Measurements from ENCODE around the gene SLC39A8. TPM values are rescaled to one million over a fixed set of nuclear protein-coding genes. Genes with fewer than 3 reads are reported as not detected.

The SLC39A8 gene
- polyA plus RNA-seq, 1 of the 3 experiments (the other 2 are of a cell fraction) = 1.5 TPM

DNA sequence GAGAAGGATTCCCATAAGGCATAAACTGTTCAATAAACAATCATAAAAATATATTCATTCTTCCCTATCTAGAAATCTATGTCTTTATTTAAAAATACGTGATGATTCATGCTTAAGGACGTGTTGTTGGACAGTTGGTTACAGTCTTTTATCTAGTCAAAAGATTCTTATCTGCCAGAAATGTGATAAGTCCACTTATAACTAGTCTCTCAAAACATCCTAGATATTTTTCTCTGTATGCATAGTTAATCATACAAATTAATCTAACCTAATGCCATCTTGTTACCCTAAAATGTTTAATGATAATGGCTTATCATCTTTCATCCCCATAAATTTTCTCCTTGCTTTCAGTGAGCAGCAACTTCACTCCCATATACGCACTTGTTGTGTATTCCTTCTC is 89.0 kb downstream of the SLC39A8 start:
- TF ChIP-seq, protein P1, sequence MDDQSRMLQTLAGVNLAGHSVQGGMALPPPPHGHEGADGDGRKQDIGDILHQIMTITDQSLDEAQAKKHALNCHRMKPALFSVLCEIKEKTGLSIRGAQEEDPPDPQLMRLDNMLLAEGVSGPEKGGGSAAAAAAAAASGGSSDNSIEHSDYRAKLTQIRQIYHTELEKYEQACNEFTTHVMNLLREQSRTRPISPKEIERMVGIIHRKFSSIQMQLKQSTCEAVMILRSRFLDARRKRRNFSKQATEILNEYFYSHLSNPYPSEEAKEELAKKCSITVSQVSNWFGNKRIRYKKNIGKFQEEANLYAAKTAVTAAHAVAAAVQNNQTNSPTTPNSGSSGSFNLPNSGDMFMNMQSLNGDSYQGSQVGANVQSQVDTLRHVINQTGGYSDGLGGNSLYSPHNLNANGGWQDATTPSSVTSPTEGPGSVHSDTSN (IDR thresholded peaks at IDR 0.05) = 0 out of 2 replicates have a peak, but pooled peaks have one; percentile 4
- TF ChIP-seq, protein P2, sequence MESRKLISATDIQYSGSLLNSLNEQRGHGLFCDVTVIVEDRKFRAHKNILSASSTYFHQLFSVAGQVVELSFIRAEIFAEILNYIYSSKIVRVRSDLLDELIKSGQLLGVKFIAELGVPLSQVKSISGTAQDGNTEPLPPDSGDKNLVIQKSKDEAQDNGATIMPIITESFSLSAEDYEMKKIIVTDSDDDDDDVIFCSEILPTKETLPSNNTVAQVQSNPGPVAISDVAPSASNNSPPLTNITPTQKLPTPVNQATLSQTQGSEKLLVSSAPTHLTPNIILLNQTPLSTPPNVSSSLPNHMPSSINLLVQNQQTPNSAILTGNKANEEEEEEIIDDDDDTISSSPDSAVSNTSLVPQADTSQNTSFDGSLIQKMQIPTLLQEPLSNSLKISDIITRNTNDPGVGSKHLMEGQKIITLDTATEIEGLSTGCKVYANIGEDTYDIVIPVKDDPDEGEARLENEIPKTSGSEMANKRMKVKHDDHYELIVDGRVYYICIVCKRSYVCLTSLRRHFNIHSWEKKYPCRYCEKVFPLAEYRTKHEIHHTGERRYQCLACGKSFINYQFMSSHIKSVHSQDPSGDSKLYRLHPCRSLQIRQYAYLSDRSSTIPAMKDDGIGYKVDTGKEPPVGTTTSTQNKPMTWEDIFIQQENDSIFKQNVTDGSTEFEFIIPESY (IDR thresholded peaks at IDR 0.05; ENCODE audit: borderline replicate concordance, low read depth) = no peak
- TF ChIP-seq FOXM1 (IDR thresholded peaks at IDR 0.05; ENCODE audit: low read depth) = no peak
- ChIA-PET CTCF (interaction anchor here (0.9 kb wide), 1 partner anchor 105 kb away, joined by 3 read pairs; no protein-coding TSS in a partner anchor), POLR2A (no interaction called here)
- 68% methylated on average over 3 of the region's 3 CpGs for WGBS (ENCODE audit: low lambda C conversion rate)
- no peak for DNase-seq
- Histone ChIP-seq H3K9ac (no peak overlapping the region), H3K27ac (ENCODE audit: low read depth in 2 of 2, low read length in 1 of 2) (no peak overlapping the region), H3K4me1 (ENCODE audit: control insufficient read depth in 1 of 2, insufficient read depth in 2 of 2, low read depth in 1 of 2, low read length in 1 of 2) (no peaks in the 10 kb centered on the region; a peak in 1 of 4 replicates), H3K4me2 (no peak overlapping the region), H2AFZ (ENCODE audit: low read depth) (no peak overlapping the region), H3K9me2 (no peaks in the 10 kb centered on the region), H3K79me2 (ENCODE audit: insufficient read depth) (no peaks in the 10 kb centered on the region), H3K27me3 (ENCODE audit: insufficient read depth) (no peaks in the 10 kb centered on the region), H3F3A (replicated peaks; ENCODE audit: insufficient read depth) (no peaks in the 10 kb centered on the region), H3K36me3 (replicated peaks in 1 of 2; ENCODE audit: control insufficient read depth in 1 of 2, insufficient read depth in 2 of 2, low read length in 1 of 2) (no peaks in the 10 kb centered on the region), H3K4me3 (ENCODE audit: low read depth in 2 of 2, low read length in 1 of 2) (no peak overlapping the region), H3K9me3 (no peaks in the 10 kb centered on the region), H4K20me1 (ENCODE audit: insufficient read depth) (no peaks in the 10 kb centered on the region)

DNA sequence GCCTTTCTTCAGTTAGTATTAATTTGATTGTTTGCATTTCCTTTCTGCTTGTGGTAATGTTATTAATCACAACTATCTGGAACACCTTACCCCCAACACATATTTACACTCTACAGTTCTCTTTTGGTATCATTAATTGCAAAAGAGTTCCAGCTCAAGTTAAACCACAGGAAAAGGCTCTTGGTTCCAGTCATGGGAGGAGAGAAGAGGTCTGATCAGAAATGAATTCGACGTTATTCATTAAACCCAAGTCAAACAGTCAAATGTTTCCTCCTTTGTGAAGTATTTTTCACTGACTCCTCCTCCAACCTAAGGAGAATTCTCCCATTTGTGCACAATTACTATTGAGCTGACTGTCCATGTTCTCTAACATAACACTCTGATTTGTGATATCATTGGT is 91.4 kb downstream of the SLC39A8 start:
- H3K27ac ChIP-seq (ENCODE audit: low read depth in 2 of 2, low read length in 1 of 2) = no peak overlapping the region
- 94% methylated on average over 2 of the region's 2 CpGs for WGBS (ENCODE audit: low lambda C conversion rate)
- no peak overlapping the region for H2AFZ ChIP-seq (ENCODE audit: low read depth)
- H3K79me2 ChIP-seq (ENCODE audit: insufficient read depth) = no peaks in the 10 kb centered on the region
- no peaks in the 10 kb centered on the region; a peak in 1 of 4 replicates for H3K4me1 ChIP-seq (ENCODE audit: control insufficient read depth in 1 of 2, insufficient read depth in 2 of 2, low read depth in 1 of 2, low read length in 1 of 2)
- H3K4me3 ChIP-seq (ENCODE audit: low read depth in 2 of 2, low read length in 1 of 2) = no peak overlapping the region
- ChIA-PET POLR2A (no interaction called here), CTCF (interaction anchor here (2.0 kb wide), 1 partner anchor 9 kb away, joined by 6 read pairs; no protein-coding TSS in a partner anchor)
- no peaks in the 10 kb centered on the region for H4K20me1 ChIP-seq (ENCODE audit: insufficient read depth)
- no peaks in the 10 kb centered on the region for H3K9me2 ChIP-seq
- H3K9me3 ChIP-seq = no peaks in the 10 kb centered on the region
- no peak for DNase-seq
- no peaks in the 10 kb centered on the region for H3K36me3 ChIP-seq (replicated peaks in 1 of 2; ENCODE audit: control insufficient read depth in 1 of 2, insufficient read depth in 2 of 2, low read length in 1 of 2)
- no peaks in the 10 kb centered on the region for H3K27me3 ChIP-seq (ENCODE audit: insufficient read depth)
- H3K9ac ChIP-seq = no peak overlapping the region
- H3F3A ChIP-seq (replicated peaks; ENCODE audit: insufficient read depth) = no peaks in the 10 kb centered on the region
- H3K4me2 ChIP-seq = no peak overlapping the region
- TF ChIP-seq RAD21 (IDR thresholded peaks at IDR 0.05; ENCODE audit: low read length) (no peak), POLR2AphosphoS5 (IDR thresholded peaks at IDR 0.05; ENCODE audit: low read depth, low read length) (no peak), CHD2 (IDR thresholded peaks at IDR 0.05; ENCODE audit: low read length, partially characterized antibody) (no peak), RXRA (IDR thresholded peaks at IDR 0.05; ENCODE audit: borderline replicate concordance, low read depth) (no peak), GABPA (IDR thresholded peaks at IDR 0.05; ENCODE audit: low read depth) (no peak), FOXJ3 (CRISPR knock-in tag; IDR thresholded peaks at IDR 0.05) (no peak), YY1 (IDR thresholded peaks at IDR 0.05; ENCODE audit: low read depth) (no peak), SIN3A (IDR thresholded peaks at IDR 0.05; ENCODE audit: borderline replicate concordance, low read depth, low read length) (no peak), JUND (IDR thresholded peaks at IDR 0.05) (no peak), TEAD4 (IDR thresholded peaks at IDR 0.05; ENCODE audit: borderline replicate concordance, insufficient read depth) (no peak)
- TF ChIP-seq, protein P3, sequence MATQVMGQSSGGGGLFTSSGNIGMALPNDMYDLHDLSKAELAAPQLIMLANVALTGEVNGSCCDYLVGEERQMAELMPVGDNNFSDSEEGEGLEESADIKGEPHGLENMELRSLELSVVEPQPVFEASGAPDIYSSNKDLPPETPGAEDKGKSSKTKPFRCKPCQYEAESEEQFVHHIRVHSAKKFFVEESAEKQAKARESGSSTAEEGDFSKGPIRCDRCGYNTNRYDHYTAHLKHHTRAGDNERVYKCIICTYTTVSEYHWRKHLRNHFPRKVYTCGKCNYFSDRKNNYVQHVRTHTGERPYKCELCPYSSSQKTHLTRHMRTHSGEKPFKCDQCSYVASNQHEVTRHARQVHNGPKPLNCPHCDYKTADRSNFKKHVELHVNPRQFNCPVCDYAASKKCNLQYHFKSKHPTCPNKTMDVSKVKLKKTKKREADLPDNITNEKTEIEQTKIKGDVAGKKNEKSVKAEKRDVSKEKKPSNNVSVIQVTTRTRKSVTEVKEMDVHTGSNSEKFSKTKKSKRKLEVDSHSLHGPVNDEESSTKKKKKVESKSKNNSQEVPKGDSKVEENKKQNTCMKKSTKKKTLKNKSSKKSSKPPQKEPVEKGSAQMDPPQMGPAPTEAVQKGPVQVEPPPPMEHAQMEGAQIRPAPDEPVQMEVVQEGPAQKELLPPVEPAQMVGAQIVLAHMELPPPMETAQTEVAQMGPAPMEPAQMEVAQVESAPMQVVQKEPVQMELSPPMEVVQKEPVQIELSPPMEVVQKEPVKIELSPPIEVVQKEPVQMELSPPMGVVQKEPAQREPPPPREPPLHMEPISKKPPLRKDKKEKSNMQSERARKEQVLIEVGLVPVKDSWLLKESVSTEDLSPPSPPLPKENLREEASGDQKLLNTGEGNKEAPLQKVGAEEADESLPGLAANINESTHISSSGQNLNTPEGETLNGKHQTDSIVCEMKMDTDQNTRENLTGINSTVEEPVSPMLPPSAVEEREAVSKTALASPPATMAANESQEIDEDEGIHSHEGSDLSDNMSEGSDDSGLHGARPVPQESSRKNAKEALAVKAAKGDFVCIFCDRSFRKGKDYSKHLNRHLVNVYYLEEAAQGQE (IDR thresholded peaks at IDR 0.05; ENCODE audit: low read depth, low read length) = no peak
- TF ChIP-seq, protein P4, sequence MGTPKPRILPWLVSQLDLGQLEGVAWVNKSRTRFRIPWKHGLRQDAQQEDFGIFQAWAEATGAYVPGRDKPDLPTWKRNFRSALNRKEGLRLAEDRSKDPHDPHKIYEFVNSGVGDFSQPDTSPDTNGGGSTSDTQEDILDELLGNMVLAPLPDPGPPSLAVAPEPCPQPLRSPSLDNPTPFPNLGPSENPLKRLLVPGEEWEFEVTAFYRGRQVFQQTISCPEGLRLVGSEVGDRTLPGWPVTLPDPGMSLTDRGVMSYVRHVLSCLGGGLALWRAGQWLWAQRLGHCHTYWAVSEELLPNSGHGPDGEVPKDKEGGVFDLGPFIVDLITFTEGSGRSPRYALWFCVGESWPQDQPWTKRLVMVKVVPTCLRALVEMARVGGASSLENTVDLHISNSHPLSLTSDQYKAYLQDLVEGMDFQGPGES (IDR thresholded peaks at IDR 0.05; ENCODE audit: low read depth, low read length) = no peak
- TF ChIP-seq, protein P5, sequence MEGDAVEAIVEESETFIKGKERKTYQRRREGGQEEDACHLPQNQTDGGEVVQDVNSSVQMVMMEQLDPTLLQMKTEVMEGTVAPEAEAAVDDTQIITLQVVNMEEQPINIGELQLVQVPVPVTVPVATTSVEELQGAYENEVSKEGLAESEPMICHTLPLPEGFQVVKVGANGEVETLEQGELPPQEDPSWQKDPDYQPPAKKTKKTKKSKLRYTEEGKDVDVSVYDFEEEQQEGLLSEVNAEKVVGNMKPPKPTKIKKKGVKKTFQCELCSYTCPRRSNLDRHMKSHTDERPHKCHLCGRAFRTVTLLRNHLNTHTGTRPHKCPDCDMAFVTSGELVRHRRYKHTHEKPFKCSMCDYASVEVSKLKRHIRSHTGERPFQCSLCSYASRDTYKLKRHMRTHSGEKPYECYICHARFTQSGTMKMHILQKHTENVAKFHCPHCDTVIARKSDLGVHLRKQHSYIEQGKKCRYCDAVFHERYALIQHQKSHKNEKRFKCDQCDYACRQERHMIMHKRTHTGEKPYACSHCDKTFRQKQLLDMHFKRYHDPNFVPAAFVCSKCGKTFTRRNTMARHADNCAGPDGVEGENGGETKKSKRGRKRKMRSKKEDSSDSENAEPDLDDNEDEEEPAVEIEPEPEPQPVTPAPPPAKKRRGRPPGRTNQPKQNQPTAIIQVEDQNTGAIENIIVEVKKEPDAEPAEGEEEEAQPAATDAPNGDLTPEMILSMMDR (IDR thresholded peaks at IDR 0.05) = no peak
- TF ChIP-seq, protein P1 (IDR thresholded peaks at IDR 0.05) = no peak
